Right lung (tissue), 10 donors: ENCODE results near the gene ATP6AP2. TPM values are rescaled to one million over a fixed set of nuclear protein-coding genes. Genes with fewer than 3 reads are reported as not detected.
A peak's percentile ranks its signal among the peaks of the same experiment; 100 is the strongest.

Experiments
- DNase-seq, 2 donors: peaks; one replicate each; pipeline ENCODE4 v3.0.0-alpha.2; 2013
- long read RNA-seq, 8 donors: transcript quantifications; one replicate each; lab custom pipeline, GENCODE V29; 2026
- polyA plus RNA-seq, 5 donors: library from polyadenylated mRNA; unstranded; fragments of 120-200 nt; gene quantifications; one replicate each; pipeline versions ENCODE4 v1.2.1 to v1.2.3, GENCODE V29; 2013; ENCODE audit warnings: inconsistent platforms in 1 of 5, low replicate concordance in 1 of 5; ENCODE audit not compliant: insufficient read length in 5 of 5, insufficient read depth in 1 of 5

ATP6AP2 gene, protein sequence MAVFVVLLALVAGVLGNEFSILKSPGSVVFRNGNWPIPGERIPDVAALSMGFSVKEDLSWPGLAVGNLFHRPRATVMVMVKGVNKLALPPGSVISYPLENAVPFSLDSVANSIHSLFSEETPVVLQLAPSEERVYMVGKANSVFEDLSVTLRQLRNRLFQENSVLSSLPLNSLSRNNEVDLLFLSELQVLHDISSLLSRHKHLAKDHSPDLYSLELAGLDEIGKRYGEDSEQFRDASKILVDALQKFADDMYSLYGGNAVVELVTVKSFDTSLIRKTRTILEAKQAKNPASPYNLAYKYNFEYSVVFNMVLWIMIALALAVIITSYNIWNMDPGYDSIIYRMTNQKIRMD
- polyA plus RNA-seq = 100 to 1,000 TPM; 110 to 167 (median 136) TPM
- long read RNA-seq, donor 1, transcript ATP6AP2-212 (1 exons, 544 nt) = minor isoform, 8 of 62 reads
- long read RNA-seq, donor 1, transcript ATP6AP2-217 (9 exons, 2,337 nt) = major isoform, 35 of 62 reads
- long read RNA-seq, donor 1, partial matches to known transcripts = 14 of 62 reads
- long read RNA-seq, donor 1, other reads (novel, unspliced or antisense) = 0 of 62 reads
- long read RNA-seq, donor 2, transcript ATP6AP2-217 (9 exons, 2,337 nt) = major isoform, 39 of 53 reads
- long read RNA-seq, donor 2, partial matches to known transcripts = 11 of 53 reads
- long read RNA-seq, donor 2, other reads (novel, unspliced or antisense) = 0 of 53 reads
- long read RNA-seq, donor 3, transcript ATP6AP2-217 (9 exons, 2,337 nt) = major isoform, 19 of 35 reads
- long read RNA-seq, donor 3, partial matches to known transcripts = 6 of 35 reads
- long read RNA-seq, donor 3, other reads (novel, unspliced or antisense) = 0 of 35 reads
- long read RNA-seq, donor 4, transcript ATP6AP2-217 (9 exons, 2,337 nt) = major isoform, 12 of 32 reads
- long read RNA-seq, donor 4, partial matches to known transcripts = 15 of 32 reads
- long read RNA-seq, donor 4, other reads (novel, unspliced or antisense) = 0 of 32 reads
- long read RNA-seq, donor 5, transcript ATP6AP2-207 (3 exons, 1,603 nt) = minor isoform, 5 of 72 reads
- long read RNA-seq, donor 5, transcript ATP6AP2-217 (9 exons, 2,337 nt) = major isoform, 32 of 72 reads
- long read RNA-seq, donor 5, partial matches to known transcripts = 27 of 72 reads
- long read RNA-seq, donor 5, other reads (novel, unspliced or antisense) = 0 of 72 reads
- long read RNA-seq, donor 6, transcript ATP6AP2-217 (9 exons, 2,337 nt) = major isoform, 40 of 61 reads
- long read RNA-seq, donor 6, partial matches to known transcripts = 14 of 61 reads
- long read RNA-seq, donor 6, other reads (novel, unspliced or antisense) = 0 of 61 reads
- long read RNA-seq, donor 7, transcript ATP6AP2-217 (9 exons, 2,337 nt) = major isoform, 53 of 77 reads
- long read RNA-seq, donor 7, partial matches to known transcripts = 10 of 77 reads
- long read RNA-seq, donor 7, other reads (novel, unspliced or antisense) = 0 of 77 reads
- long read RNA-seq, donor 8, transcript ATP6AP2-217 (9 exons, 2,337 nt) = major isoform, 13 of 23 reads
- long read RNA-seq, donor 8, partial matches to known transcripts = 8 of 23 reads
- long read RNA-seq, donor 8, other reads (novel, unspliced or antisense) = 0 of 23 reads

- DNase-seq = peak; percentile 89 to 90
These were observed at the start of gene ATP6AP2 for GRCh38 chrX:40580537-40581335. Gene ATP6AP2, plus strand, starts transcription at chrX:40580970. Its CDS starts 96 bp downstream, at chrX:40581066.

- DNase-seq = no peak
These were observed 49.5 kb upstream of the ATP6AP2 start for GRCh38 chrX:40531056-40531826.

- DNase-seq = no peak
These were observed 43.5 kb upstream of the ATP6AP2 start for GRCh38 chrX:40537310-40537709.

DNA sequence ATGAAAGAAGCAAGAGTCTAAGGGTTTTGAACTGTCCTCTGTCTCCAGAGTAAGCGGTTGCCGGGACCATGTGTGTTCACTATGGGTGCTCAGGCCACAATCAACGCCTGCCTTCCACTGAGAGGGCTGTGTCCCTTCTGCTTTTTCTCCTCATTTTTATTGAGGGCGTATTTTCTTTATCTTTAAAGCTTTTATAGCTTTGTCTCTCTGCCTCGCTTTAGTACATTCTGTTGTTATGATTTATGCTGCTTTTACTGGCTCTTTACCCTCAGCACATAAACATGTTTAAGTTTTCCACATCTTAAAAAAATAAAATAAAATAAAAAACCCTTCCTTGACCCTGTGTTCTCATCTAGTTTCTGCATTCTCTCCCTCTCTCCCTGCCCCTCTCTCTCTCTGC, 42.4 kb upstream of the ATP6AP2 start:
- no peak for DNase-seq

DNA sequence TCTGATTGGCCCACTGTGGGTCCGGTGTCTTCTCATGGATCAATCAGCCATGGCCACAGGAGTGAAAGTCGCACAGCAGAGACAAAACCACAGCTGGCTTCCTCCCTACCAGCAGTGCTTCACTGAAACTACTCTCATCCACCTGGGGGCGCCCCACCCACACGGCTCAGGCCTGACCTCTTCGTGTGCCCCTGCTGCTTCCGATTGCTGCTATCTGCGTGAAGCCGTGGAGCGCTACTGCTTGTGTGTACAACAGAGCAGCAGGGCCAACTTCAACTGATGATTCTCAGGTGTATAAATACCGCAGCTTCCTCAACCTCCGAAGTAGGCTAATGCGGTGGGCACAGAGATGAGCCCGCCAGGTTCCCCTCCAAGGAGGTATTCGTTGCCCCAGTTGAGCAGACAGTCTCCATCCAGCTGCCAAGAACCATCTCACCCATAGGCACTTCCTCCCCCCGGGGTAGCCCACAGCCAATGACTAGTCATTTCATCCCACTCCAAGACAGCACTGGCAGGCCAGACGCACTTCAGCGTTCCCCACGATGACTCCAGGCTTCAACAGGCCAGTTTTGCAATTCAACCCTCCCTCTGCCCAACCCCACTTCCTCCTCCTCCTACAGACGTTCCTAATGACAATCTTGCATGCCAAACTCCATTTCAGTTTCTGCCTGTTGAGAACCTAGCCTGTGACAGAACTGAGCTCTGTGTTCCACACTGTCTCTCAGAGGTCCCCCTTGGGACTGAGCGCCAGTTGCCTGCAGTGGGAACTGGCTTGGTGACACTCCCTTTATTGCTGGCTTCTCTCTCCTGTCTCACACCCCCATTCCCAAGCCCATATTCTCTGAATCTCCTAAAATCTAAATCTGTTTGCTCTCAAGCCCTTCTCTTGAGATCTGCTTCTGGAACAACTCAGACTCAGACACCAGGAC, 41.3 kb upstream of the ATP6AP2 start:
- DNase-seq = peak; percentile 26 to 28

DNA sequence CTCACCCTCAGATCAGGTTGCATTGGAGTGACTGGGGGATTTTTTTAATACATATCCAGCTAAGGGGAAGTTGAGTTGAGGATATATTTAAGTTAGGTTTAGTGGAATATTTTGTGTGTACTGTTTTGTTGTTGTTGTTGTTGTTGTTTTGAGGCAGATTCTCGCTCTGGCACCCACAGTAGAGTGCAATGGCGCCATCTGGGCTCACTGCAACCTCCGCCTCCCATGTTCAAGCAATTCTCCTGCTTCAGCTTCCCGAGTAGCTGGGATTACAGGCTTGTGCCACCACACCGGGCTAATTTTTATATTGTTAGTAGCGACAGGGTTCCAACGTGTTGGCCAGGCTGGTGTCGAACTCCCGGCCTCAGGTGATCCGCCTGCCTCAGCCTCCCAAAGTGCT, 38.6 kb upstream of the ATP6AP2 start:
- no peak for DNase-seq

DNA sequence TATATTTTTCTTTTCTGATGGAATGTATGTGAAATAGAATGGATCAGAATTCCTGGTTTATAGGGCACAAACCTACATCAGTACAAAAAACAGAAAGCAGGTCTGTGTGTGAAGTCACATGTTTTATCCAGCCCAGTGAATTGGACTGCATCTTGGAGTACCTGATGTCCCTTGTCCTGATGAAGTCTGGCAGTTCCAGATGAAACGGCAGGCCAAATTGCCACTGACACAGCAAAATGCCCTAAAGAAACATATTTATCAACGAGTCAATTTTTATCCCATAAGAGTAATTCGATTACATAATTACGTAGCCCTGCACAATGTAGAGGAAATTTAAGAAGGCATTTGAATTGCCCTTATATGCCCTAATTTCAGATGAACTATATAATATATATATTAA, 37.8 kb upstream of the ATP6AP2 start:
- DNase-seq = no peak

DNA sequence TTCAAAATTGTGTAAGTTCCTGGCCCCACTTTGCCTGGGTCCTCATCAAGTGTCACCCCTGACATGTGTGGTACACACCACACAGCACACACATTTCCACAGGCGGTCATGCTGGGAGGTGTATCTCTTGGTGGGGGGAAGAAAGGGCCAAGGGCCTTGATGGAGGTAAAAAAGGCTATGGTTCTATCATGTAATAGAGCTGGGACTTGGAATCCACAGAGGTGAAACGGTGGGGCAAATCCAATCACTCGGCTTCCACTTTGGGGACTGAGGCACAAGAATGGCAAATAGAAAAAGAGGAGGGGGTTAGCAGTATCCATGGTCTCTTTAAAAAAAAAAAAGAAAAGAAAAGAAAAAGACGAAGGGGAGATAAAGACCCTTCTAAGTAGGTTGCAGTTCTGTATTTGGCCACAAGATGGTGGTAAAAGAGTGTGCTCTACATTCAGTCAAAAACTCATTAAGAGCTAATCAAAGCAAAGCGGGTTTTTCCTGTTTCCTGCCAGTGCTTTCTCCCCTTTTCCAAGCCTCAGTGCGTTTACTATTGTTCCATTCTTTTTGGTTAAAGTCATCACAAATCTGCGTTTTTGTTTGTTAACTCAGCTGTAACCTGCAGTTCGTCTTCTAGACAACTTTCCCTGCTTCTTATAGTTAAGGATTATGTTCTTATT, 37.0 kb upstream of the ATP6AP2 start:
- peak; percentile 56 to 73 for DNase-seq

GRCh38 chrX:40544343-40545266, 36.2 kb upstream of the ATP6AP2 start:
- peak in 1 of 2 donors; percentile 6 for DNase-seq

GRCh38 chrX:40546870-40547269, 33.9 kb upstream of the ATP6AP2 start:
- no peak for DNase-seq

DNA sequence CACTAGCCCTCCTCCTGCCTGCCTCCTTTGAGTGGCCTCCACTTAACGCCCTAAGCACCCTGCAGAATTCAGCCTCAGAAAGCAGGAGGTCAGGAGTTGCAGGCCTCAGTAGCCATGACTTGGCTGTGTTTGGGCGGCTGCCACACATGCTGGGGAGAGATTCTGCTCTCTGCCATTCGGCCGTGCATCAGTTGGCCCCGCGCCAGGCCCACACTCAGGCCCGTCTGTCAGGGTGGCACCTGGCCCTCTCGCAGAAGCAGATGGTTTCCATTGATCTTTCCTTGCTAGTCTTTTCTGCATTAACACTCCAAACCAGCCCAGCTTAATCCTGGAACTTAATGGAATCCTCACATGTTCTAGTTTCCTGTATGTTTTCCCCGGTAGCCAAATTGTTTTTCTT, 30.7 kb upstream of the ATP6AP2 start:
- no peak for DNase-seq

GRCh38 chrX:40552768-40553167, 28.0 kb upstream of the ATP6AP2 start:
- DNase-seq = no peak

- no peak for DNase-seq
These were observed 22.2 kb upstream of the ATP6AP2 start for GRCh38 chrX:40558590-40558989.

DNA sequence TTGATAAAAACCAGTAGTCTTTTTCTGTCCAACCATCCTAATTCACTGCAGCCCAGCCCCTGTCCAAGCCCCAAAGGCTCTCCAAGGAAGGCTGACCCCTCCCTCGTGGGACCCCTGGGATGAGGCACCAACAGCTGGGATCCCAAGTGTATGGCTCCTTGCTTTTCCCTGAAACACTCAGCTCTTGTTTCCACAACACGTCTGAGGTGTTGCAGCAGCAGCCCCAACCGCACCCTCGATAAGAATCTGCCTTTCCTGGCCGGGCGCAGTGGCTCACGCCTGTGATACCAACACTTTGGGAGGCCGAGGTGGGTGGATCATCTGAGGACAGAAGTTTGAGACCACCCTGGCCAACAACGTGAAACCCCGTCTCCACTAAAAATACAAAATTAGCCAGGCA, 17.0 kb upstream of the ATP6AP2 start:
- DNase-seq = no peak

DNA sequence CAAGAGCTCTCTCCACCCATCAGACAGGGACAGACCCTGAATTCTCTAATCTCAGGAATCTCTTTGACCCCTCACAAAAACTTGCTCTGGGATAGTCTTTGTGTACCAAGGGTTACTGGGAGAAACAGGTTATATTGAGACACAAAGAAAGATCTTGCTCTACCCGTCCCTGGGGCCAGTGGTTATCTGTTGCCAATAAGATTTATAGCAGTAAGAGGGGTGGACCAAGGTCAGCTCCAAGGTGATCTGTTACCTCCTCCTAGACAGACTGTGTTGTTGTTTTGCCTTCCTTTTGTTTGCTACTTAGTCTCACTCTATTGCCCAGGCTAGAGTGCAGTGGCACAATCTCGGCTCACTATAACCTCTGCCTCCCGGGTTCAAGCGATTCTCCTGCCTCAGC, 16.3 kb upstream of the ATP6AP2 start:
- no peak for DNase-seq

DNA sequence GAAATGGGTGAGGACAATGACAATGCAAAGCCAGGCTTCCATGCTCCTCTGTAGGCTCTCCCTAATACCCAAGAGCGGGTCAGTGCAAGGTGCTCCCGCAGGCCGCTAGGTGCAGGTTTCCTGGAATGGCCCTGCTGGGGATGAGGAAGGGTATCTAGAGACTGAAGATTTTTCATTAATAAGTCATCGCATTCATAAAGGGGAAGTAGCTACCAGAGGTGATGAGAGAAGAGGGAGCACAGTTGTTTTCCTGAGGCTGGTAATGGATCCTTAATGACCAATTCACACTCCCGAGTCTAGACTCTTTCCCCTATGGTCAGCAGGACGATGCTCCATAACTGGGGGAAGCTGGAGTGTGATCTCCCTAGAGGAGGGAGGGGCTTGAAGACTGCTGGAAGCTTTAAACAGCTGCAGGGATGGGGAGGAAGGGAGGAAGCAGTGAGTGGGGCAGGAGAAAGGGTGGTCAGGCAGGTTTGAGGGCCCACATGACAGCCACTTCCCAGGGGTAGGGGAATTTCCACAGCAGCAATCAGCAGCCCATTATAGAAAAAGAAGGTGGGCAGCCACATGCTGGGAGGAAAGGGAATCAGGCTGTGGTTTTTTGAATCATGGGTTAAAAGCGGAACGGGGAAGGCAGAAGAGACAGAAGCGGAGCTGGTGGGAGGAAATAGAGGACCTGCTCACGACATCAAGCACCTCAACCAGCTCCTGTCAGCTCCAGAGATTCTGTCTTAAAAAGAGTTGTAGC, 10.2 kb upstream of the ATP6AP2 start:
- no peak for DNase-seq
